HEK293T (cell line): Measurements from ENCODE around the gene LGALS9.

Experiments
- BHLHE40 ChIP-seq: fragments of 450-650 bp; IDR thresholded peaks from 2 replicates; pipeline ENCODE4 v1.6.1; 2016; ENCODE audit warnings: mild to moderate bottlenecking, moderate library complexity, borderline replicate concordance
- CTBP1 ChIP-seq: fragments of 450-650 bp; IDR thresholded peaks from 2 replicates; pipeline ENCODE4 v1.6.1; 2016; ENCODE audit warnings: borderline replicate concordance
- ELF4 ChIP-seq: fragments of 450-650 bp; IDR thresholded peaks from 2 replicates; pipeline ENCODE4 v1.6.1; 2017; ENCODE audit warnings: antibody characterized with exemption
- FOXA1 ChIP-seq: fragments of 450-650 bp; IDR thresholded peaks from 2 replicates; pipeline ENCODE4 v1.6.1; 2016; ENCODE audit warnings: mild to moderate bottlenecking
- FOXK2 ChIP-seq: fragments of 450-650 bp; IDR thresholded peaks from 2 replicates; pipeline ENCODE4 v1.6.1; 2016; ENCODE audit warnings: mild to moderate bottlenecking
- NFRKB ChIP-seq: fragments of 450-650 bp; IDR thresholded peaks from 2 replicates; pipeline ENCODE4 v1.6.1; 2016; ENCODE audit warnings: mild to moderate bottlenecking, moderate library complexity
- SUZ12 ChIP-seq: fragments of 450-650 bp; IDR thresholded peaks from 2 replicates; pipeline ENCODE4 v1.6.1; 2016; ENCODE audit warnings: mild to moderate bottlenecking
- TARDBP ChIP-seq: fragments of 450-650 bp; IDR thresholded peaks from 2 replicates; pipeline ENCODE4 v1.6.1; 2016

- TF ChIP-seq TARDBP (no peak), FOXA1 (no peak), ELF4 (no peak), NFRKB (no peak), CTBP1 (no peak), BHLHE40 (no peak), SUZ12 (no peak), FOXK2 (no peak)
These were observed 44.7 kb upstream of the LGALS9 start for GRCh38 chr17:27586203-27586721.
